GM19438 (cell line): ENCODE results near the gene DAPK1.

ENCODE experiments used
- ATAC-seq: cut with Tn5 transposase; IDR thresholded peaks from one replicate; pipeline ENCODE4 v1.9.1; 2021; ENCODE audit warnings: low read depth; ENCODE audit not compliant: unreplicated experiment

The DAPK1 gene

DNA sequence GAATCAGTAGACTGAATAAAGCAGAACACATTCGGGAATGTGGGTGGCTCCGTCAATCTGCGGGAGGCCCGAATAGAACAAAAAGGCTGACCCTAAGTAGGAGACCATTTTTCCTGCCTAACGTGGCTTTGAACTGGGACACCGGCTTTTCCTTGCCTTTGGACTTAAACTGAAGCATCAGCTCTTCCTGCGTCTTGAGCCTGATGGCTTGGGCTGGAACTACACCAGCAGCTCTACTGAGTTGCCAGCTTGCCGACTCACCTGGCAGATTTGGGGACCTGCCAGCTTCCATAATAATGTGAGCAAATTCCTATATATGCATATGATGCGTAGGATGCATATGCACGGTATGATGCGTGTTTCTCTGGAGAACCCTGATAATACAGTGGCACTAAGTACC lies 111.3 kb downstream of the DAPK1 start:
- ATAC-seq = no peak

DNA sequence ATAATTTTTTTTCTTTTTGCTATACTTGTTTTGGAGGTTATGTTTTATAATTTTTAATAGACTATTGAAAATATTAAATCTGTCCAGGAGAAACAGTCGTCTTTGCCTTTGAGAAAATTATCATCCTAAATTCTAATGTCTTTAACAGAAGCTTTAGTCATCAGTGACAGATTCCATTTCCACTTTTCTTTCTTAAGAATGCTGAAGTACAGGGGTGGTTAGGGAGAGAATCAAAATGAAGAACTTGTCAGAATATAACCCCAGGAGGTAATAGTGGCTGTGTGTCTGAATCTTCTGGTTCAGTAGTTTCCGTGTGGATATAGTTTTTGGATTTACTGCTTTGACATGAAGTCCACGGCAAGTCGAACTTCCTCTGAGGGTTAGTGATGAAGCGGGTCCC lies 111.8 kb downstream of the DAPK1 start:
- no peak for ATAC-seq

- no peak for ATAC-seq
These were observed 112.8 kb downstream of the DAPK1 start for GRCh38 chr9:87610200-87611155.

- ATAC-seq = no peak
These were observed 114.1 kb downstream of the DAPK1 start for GRCh38 chr9:87611776-87612175.

DNA sequence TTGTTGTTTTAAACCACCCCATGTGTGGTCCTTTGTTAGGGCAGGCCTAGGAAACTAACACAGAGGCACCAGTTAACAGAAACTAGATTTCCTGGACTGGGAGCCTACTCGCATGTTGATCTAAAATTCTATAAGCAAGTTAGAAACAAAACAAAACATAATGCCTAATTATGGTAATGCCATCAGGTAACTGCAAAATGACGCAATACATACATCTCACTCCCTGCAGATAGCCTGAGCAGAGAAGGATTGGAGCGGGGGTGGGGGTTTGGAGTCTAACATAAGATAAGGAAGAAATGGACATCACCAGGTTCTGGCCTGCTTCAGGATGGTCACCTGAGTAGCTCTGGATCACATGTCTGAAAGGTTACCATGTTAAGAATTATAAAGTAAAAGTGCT lies 114.9 kb downstream of the DAPK1 start:
- no peak for ATAC-seq

- no peak for ATAC-seq
These were observed 115.8 kb downstream of the DAPK1 start for GRCh38 chr9:87613265-87614111.

DNA sequence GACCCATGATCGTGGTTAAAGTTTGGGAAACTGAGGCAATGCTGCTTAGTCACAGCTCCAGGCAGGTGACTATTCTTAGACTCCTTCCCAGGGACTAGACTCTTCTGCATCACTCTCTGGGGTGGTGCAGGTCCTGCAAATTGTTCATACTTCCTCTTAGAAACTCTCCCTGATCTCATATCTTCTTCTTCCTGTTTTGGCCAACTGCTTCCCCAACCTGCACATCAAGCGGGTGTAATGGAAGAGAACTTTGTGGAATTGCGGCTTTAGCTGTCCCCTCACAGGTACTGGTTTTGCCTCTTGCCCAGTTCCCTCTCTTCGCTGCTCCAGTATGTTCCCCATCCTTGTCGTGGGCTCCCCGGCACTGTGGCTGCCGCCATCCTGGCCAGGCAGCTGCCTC lies 116.7 kb downstream of the DAPK1 start:
- no peak for ATAC-seq

DNA sequence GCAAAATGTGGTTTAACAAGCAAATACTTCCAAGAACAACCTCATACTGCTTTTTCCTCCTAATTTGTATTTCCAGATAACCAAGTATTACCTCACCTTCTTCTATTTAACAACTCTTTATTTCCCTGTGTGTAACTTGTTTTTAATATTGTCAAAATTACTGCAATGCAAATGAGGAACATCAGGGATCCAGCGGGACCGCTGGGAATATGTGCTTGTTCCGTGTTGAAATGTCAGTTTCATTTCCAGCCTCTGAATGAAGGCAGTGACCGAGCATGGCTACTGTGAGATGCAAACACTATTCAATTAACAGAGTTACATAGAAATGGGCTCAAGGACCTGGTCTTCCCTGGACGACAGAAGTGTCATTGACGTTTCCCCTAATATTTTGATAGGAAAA lies 117.5 kb downstream of the DAPK1 start:
- no peak for ATAC-seq

GRCh38 chr9:87615547-87616148 lies 118.0 kb downstream of the DAPK1 start:
- no peak for ATAC-seq

DNA sequence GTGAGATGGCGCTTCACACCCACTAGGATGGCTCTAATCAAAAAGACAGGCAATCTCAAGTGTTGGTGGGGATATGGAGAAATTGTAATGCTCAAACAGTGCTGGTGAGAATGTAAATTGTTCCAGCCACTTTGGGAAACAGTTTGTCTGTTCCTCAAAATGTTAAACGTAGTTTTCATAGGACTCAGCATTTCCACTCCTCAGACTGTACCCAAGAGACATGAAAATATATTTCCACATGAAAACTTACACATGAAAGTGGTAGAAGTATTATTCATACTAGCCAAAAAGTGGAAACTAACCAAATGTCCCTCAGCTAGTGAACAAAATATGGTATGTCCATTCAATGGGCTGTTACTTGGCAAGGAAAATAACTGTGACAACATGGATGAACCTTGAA lies 120.6 kb downstream of the DAPK1 start:
- no peak for ATAC-seq

DNA sequence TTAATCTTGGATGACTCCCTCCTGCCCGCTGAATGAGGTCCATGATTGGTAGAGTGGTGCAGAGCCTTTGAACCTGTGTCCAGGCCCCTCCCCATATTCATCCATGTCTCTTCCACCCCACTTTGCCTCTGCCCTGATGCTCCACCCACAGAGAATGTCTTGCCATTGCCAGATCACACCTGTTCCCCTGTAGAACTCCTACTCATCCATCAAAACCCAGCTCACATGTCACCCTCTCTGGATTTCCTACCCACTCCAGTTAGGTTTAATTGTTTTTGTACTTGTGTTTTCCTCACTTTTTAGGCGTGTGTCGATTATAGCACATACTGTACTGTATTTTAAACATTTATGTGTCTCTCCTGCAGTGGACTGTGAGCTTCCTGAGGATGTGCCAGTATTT lies 121.3 kb downstream of the DAPK1 start:
- no peak for ATAC-seq

DNA sequence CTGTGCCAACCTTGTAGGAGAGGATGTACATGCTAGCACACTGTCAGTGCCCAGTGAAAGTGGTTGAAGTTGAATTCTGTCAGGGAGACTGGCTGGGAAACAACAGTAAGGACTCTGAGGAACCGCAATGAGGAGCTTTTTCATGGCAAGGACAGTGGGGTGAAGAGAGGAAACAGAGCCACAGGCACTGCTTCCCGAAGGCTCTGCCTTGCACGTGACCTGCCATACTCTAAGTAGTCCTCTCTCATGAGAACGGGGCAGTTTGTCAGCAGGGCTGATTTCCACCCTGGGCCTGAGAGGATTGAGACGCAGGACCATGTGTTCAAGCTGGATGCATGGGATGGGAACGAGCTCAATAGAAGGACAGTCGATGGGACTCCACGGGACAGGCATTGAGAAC lies 121.7 kb downstream of the DAPK1 start:
- no peak for ATAC-seq

DNA sequence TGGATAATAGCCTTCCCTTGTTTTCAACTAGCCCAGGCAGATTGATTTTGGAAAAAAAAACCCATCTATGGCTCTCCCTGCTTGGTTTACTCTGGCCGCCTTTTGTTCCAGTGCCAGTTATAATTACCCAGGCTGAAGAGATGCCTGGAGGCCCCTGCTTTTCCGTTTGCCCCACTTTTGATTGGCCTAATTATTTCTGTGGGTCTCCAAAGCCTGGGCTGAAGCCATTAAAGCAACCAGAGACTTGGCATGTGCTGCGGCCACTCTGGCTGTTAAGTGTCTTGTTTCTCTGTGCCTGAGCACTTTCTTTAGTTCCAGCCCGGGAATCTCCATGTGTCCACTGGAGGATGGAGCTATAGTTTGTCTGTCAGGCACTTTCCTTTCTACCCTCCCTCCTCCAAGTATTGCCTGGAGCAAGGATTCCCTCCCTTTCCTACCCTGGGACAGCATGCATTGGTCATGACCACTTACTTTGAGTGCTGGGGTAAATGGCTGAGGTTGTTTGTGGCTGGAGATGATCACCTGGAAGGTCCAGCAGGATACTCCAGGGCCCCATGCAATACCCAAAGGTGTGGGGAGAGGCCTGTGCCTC lies 123.2 kb downstream of the DAPK1 start:
- ATAC-seq = no peak

GRCh38 chr9:87622098-87622497 lies 124.4 kb downstream of the DAPK1 start:
- no peak for ATAC-seq

DNA sequence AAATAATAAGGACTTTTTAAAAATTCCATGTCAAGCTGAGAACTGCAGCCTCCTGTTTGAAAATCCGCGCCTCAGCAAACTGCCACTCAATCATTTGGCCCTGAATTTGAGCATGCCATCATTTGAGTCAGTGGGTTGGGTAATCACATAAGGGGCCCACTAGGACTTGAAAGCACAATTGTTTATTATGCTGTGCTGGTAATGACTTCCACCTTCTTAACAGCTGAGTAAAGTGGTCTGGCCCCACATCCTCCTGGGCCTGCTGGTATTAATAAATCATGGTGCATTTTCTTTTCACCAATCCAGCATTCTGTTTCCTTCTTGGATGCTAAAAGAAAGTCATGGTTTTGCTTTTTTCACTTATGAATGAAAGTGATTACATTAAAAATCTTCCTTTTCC lies 125.3 kb downstream of the DAPK1 start:
- ATAC-seq = no peak

GRCh38 chr9:87628346-87628745 lies 130.7 kb downstream of the DAPK1 start:
- ATAC-seq = no peak

GRCh38 chr9:87629104-87629503 lies 131.4 kb downstream of the DAPK1 start:
- no peak for ATAC-seq

- ATAC-seq = no peak
These were observed 132.6 kb downstream of the DAPK1 start for GRCh38 chr9:87630266-87630665.

DNA sequence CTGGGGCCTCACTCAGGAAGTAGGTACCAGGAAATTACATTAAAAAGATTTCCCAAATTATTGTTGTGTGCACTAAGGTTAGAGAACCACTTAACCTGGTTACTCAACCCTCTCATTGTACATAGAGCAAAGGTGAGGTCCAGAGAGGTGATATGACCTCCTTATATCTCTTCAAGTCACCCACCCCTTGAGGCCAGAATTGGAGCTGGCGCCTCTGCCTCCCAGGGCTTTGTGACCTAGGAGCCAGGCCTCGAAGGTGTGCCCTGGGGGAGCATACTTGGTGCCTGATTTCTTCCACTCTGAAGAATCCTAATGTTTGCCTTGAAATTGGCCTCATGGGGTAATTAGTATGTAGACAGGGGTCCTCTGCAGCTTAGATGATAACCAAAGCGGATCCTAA lies 133.2 kb downstream of the DAPK1 start:
- ATAC-seq = no peak

DNA sequence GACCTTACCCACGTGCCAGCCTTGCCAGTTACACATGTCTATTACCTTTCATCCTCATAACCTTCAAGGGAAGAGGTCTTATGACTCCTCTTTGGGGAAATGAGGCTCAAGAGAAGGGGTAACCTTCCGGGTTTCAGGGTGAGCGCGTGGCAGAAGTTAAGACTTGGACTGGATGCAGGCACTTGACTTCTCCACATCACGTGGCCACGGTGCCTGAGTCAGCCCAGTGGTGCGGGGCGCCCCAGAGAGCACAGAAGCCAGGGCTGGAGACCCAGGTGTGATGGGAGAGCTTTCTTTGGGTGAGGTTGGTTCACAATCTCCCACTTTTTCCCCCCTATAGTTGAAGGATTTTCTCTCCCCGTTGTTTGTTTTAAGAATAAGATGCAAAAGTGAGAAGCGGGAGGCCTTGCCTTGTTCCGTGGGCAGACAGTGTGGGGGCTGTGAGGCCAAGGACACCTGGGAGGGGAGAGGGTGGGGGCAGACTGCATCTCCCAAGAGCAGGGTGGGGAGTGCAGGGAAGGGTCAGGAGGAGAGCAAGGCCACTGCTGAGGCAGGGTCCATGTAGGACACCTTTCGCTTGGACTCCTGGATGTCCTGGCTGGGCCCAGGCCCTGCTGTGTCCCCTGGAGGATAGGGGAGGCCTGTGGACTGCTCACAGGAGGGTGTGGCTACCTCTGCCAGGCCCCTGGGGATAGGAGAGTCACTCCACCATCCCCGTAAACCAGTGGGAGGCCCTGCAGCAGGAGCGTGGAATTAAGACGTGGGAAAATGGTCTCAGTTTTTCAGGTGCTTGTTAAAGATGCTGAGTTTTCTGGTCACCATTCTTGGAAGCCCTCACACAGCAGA lies 138.2 kb downstream of the DAPK1 start:
- no peak for ATAC-seq
